Fibroblast of skin of scalp (primary cell): ENCODE measurements around the gene FBXL3. TPM values are rescaled to one million over a fixed set of nuclear protein-coding genes. Genes with fewer than 3 reads are reported as not detected.

Experiments used
- DNase-seq: peaks from one replicate; pipeline ENCODE4 v3.0.0-alpha.2; 2013
- polyA plus RNA-seq, 2 experiments: library from polyadenylated mRNA; unstranded; fragments of 120-200 nt; gene quantifications; one replicate each; pipeline ENCODE4 v1.2.1, GENCODE V29; 2013; ENCODE audit not compliant: insufficient read length in 2 of 2

FBXL3 gene, protein sequence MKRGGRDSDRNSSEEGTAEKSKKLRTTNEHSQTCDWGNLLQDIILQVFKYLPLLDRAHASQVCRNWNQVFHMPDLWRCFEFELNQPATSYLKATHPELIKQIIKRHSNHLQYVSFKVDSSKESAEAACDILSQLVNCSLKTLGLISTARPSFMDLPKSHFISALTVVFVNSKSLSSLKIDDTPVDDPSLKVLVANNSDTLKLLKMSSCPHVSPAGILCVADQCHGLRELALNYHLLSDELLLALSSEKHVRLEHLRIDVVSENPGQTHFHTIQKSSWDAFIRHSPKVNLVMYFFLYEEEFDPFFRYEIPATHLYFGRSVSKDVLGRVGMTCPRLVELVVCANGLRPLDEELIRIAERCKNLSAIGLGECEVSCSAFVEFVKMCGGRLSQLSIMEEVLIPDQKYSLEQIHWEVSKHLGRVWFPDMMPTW
- 33.7 TPM for polyA plus RNA-seq (2013, experiment 1 of 2; ENCODE audit: insufficient read length)
- polyA plus RNA-seq (2013, experiment 2 of 2; ENCODE audit: insufficient read length), result 37.4 TPM

DNA sequence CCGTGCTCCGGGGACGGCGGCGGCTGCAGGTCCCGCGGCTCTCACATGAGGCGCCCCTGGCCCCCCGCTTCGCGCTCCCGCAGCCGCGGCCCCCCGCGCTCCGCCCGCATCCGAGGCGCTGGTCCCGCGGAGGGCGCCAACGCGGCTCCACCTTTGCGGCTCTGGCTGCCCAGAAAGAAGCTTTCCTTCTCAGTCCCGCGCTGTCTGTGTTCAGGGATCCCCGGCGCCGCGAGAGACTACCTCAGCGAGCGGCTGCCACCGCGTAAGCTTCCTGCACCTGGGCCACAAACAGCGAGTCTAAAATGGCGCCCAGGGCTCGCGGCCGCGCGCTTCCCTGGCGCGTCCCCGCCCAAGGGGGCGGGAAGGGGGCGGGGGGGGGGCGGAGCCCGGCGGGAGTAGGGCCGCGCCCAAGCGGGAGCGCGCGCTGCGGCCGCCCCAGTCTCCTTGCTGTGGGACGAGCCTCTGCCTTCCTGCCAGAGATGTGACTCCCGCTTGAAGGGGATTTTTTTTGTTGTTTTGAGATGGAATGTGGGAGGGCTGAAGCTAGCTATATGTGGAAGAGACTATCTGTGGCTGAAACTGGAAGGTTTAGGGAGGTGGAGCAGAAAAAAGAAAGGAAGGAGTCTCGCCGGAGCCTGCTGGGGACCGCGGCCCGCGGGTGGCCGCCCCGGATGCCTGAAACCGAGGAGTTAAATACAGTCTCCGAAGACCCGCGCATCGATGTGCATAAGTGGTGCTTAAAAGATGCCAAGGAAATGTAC is at the start of gene FBXL3:
Gene FBXL3, minus strand, starts transcription at position 299 of the 761 bp plus-strand sequence. CDS start 5,299 bp downstream, outside the sequence.
- peak; percentile 96 for DNase-seq

DNA sequence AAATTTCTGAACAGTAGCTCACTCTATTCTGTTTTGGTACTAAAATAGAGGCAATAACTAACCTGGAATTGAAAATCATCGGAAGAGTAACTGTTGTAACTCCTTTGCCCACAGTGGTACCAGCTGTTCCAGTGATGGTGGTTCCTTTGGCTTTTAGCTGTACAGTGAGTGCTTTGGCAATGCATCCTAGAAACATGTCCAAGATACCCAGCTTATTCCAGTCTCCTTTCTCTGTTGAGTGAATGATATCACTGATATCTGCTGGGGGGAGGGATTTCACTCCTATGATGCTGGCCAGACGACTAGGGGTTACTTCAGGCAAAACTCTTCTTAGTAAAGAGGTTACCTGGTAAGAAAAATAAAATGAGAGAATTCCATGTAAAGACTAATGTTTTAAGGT is 40.6 kb upstream of the FBXL3 start:
- no peak for DNase-seq

DNA sequence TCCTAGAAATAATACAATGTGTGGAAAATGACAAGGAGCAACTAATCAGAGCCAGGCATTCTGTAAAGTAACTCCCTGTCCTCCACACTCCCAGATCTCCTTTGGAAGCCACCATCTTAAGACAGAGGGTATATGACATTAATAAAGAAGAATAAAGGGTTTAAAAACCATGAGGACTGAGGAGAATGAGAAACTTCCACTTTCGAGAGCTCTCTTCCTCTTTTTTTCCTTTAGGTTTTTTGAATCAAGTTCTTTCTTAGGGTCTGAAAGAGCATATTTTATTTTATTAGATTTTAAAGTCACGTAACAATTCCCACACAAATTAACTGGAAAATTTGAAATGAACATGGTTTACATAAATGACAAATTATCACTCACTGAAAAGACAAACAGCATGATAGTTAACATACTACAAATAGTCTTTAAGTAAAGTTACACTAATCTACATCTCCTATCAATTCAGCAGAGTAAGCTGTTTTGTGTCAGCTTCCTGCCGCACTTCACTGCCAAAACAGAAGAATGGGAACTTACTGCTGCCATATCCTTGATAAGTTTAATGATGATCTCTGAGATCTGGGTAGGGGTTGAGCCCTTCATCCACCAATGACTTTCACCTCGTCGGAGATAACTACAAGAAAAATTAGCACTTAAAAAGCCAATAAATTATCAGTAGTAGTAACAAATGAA is 38.6 kb upstream of the FBXL3 start:
- DNase-seq, result no peak

DNA sequence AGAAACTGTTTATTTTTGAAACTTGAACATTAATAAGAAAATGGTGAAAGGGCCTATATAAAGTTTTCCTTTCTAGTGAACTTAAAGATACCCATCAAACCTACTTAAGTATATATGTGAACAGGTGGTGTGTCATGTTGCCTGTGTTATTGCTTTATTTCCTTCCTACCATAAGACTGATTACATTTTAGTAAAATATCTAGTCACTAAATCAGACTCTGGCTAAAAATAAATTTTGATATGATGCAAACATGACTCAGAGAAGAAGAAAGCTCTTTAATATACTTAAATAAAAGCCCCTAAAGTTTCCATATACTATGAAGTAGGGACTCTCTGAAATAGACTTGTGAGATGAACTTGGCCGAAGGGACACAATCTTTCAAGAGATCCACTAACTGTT is 35.1 kb upstream of the FBXL3 start:
- no peak for DNase-seq

DNA sequence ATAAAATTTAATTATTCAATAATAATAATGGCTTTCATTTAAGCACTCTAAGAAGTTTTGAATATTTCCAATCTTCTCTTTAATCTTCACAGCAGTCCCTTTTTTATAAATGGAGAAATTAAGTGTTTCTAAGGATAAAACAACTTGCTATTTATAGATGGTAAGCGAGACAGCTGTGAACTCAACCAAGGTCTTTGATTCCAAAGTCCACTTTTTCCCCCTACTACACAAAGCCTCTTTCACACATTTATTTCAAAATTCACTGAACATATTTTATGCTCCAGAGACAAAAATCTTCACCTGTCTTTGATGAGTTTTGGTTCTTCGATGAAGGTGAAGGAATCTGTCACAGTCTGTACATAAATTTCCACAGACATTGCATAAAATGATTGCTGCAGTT is 34.4 kb upstream of the FBXL3 start:
- DNase-seq, result no peak

DNA sequence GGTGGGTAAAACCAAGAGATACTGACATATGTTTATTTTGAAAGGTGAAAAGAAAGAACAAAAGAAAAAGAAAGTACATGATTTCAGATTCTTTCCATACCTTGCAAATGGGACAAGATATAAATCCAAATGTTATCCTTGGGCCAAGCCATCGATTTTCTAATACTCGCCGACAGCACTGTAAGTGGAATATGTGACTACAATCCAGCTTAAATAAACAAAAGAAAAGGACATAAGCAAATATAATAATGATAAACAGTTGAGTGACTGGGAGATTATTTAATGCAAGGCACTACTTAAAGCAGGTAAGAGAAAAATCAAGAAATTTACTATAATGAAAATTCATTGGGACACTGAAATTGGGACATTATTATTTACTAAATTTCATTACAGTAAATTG is 29.9 kb upstream of the FBXL3 start:
- DNase-seq, result no peak

DNA sequence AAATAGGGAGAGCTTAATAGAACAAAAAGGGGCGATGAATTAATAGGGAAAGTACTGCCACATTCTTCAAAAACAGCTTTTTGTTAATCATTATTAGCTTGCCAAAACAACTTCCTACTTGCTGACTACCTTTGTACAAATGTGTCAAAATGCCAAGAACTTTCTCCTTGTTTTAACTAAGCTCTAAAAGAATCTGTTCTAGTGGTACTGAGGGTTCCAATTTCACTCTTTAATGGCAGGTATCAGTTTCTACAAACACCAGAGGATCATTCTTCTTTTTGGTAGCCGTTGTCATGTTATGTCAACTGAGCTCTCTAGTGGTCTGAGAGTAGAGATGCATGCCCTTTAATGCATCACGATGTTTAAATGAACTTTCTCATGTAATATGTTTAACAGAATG is 29.4 kb upstream of the FBXL3 start:
- DNase-seq, result no peak

DNA sequence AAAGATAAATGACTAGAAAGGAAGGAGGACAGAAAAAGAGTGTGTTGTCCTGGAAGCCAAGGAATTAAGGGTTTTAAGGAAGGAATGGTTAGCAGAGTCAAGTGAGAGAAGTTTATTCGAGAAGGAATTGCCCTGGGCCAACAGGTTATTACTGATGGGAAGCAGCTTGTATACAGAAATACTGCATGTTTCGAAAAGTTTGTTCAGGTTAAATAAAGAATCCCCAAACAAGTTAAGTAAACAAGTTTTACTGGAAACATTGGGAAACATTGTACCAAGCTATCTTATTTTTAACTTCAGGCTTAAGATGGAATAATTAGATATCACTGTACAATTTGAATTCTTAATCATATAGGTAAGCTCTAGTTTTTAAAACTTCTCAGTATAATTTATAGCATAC is 28.2 kb upstream of the FBXL3 start:
- no peak for DNase-seq

DNA sequence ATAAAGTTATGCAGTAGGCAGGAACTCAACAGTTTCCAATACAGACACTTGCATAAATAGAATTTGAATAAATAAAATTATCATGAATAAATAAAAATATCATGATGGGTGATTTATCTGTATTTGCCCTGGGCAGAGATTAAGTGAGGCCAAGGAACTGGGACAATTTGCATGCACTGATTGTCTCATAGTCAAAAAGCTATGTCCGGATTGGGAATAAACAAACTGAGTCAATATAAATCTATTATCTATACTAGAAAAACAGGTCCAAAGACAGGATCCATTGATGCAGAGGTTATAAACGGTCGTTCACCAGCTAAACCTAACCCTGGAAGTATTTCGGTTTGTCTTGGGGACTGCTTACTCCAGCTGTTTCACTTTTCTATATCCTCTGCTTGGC is 26.2 kb upstream of the FBXL3 start:
- no peak for DNase-seq

DNA sequence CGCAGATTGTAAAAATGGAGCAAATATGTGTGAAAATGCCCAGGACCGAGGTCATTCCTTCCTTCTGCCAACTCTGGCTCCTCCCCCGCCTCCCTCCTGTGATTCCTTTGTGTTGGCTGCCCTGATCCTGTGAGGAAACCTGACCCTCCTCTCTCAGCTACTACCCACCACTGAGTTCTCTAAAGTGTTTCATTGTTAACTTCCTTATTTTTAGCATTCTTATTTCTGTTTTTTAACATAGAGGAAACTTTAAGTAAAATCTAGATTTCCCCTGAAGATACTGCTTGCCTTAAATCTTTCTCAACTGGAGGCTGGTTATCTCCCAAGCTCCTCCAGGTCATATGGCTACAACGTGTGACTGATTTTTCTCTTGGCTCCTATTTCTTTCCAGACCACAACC is 21.7 kb upstream of the FBXL3 start:
- DNase-seq, result no peak

DNA sequence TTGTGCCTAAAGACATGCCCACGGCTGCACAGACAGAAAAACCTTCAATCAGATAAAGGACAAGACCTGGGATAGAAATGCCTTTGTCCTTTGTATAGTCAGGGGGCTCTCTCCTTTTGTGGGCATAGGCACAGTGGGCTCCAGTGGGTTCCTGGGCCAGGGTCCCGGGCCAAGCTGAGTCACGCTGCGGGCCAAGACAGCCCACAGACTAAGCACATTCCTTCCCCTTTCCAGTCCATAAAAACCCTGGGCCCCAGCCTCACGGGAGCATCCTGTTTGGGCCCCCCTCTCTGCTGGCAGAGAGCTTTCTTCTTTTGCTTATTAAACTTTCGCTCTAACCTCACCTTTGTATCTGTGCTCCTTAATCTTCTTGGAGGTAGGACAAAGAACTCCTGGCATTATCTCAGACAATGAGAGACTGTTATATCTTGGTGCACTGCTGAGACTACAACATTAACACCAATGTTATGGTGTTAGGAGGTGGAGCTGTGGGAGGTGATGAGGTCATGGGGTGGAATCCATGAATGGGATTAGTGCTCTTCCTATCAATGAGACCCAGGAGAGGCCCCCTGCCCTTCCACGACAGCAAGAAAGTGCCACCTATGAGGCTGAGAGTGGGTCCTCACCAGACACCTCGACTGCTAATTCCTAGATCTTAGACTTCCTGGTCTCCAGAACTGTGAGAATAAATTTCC is 20.8 kb upstream of the FBXL3 start:
- no peak for DNase-seq

DNA sequence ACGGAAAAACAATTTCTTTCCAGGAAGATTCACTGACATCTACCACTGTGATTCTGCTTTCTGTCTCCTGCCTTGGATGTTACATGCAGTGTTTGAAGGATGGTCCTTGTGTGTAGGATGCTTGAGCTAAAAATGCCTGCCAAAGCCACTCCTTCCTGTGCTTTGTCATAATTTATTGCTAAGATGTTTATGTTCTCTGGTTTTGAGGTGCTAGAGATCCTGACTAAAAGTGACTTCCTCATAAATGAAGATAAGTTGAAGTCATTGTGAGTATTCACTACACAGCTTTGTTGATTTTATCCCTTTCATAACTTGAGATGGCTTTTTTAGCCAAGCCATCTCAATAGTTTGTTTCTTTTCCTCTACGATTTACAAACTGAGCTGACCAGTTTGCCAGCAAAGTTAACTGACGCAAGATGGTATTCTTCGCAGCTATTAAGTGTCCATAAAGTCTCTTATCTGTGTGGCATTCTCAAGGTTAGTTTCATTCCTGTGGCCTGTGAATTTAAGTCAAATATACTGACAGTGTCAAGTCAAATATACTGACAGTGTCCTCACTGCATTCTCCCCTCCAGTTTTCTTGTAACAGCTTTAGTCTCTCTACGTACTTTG is 15.7 kb upstream of the FBXL3 start:
- DNase-seq, result no peak

DNA sequence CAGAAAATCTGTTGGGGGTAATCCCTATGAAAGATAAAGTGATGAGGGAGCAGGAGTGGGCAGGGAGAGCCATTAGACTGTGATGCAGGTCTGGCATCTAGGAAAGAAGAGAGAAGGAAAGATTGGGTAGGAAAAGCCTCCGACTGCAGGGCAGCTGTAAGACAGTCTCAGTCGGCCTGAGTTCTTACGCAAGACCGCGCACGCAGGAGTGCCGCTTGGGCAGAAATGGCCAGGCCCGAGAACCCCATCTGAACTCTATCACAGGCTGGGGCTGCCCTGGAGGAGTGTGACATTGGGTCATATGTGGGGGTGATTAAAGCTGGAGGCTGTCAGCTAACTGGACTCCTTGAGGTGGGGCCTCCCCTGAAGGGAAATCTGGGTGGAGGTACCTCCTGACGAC is 13.9 kb upstream of the FBXL3 start:
- no peak for DNase-seq

DNA sequence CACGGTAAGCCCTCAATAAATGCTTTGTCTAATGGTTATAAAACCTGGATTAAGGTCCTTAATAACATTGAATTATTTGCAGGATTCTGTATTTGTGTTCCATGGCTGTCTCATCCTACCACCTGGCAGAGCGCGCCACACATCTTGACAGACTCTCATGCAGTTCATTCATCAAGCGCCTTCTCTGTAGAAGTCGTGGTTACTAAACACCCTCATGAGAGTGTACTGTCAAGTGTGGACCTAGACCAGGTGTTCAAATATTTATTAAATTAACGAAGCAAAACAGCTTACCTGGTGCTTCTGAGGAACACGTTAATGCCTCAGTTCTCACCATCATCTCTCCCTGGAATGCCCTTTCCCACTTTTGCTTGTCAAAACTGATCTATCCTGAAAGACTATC is 13.1 kb upstream of the FBXL3 start:
- DNase-seq, result no peak

DNA sequence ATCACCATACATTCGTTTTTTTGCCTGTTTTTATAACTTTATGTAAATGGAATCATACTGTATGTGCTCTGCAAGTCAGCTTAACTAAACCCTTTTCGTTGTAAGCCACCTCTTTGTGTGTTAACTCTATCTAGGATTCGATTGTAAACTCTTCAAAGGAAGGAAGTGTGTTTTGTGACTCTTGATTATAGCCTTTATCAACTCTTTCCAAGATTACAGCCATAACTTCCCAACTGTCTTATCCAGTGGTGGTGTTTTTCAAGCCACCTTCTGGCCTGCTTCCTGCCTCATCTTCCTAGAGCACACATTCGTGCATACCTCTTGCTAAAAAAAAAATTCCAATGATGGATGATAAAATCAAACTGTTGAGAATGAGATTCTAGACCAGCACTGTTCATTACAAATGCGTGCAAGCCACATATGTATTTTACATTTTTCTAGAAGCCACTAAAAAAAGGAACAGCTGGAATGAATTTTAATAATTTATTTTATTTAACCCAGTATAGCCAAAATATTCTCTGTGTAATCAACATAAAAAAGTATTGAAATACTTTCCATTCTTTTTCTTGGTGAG is 12.0 kb upstream of the FBXL3 start:
- DNase-seq, result peak; percentile 70

DNA sequence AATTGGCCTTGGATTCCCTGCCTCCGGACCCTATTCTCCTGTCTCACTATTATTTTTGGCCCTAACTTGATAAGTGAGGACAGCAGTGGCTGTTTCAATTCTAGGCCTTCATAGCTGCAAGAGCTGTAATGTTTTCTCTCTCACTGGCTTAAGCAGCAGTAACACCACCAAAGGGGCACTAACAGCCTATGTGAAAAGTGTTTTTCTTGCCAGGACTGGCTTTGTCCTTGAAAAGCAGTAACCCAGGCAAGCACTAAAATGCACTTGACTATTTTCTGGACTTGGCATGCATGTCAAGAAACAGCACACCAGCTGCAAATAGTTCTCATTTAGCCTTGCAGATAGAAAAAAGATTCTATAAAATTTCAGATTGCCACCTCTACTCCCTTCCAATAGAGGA is 9.3 kb upstream of the FBXL3 start:
- DNase-seq, result no peak

DNA sequence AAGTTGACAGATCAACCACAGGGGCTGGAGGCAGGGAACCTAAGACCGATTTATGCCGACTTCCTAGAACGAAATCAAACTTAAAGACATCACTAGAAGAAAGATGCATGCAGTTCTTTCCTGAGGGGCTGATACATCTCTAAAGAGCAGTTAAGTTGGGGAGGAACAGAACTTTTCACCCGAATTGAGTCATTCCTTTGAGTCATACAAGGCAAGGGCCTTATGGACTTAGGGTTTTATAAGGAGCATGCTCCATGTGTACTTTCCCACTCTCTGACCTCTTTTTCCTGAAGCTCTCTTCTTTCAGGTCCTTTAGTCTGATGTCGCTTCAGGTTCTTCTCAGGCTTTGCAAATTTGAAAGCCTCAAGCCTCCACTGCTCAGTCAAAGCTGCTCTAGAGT is 7.9 kb upstream of the FBXL3 start:
- peak; percentile 37 for DNase-seq

DNA sequence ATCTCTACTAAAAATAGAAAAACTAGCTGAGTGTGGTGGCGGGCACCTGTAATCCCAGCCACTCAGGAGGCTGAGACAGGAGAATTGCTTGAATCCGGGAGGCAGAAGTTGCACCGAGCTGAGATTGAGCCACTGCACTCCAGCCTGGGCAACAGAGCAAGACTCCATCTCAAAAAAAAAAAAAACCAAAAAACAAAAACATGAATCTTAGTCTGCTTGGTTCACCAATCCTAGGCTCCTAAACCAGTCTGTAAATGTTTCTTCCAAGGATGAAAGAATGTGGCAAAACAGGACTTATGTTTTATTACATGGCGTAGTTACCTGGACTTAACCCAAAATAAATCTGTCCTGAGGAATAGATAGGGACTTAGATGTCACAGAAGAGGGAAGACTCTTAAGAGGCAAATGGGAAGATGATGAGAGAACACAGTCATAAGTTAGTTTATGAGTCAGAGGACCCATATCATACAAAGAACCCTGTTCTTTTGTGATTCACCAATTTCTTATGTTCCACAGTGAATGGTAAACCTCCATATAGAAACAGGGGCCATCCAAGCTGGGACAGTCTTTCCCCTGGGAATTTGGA is 6.9 kb upstream of the FBXL3 start:
- DNase-seq, result no peak

DNA sequence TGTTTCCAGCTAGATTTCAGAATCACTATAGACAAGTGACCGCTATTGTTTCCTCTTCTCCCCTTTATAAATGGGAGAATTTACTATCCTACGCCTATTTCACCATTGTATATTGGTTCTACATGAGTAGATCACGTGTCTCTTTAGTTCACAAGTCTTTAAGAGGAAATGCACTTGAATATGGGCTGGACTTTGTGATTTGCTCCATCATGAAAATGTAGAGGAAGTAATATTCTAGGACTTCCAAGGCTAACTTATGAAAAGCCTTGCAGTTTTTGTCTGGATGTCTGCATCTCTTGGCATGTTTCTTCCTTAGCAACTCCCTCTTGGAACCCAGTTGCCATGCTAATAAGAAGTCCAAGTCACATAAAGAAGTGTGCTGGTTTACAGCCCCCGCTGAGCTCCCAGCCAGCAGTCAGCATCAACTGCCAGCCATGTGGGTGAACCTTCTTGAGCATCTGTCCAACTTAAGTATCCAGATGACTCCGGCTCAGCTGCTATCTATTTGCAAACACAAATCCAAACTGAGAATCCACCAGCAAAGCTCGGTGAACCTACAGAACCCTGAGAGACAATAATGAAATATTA is 4.8 kb upstream of the FBXL3 start:
- no peak for DNase-seq

DNA sequence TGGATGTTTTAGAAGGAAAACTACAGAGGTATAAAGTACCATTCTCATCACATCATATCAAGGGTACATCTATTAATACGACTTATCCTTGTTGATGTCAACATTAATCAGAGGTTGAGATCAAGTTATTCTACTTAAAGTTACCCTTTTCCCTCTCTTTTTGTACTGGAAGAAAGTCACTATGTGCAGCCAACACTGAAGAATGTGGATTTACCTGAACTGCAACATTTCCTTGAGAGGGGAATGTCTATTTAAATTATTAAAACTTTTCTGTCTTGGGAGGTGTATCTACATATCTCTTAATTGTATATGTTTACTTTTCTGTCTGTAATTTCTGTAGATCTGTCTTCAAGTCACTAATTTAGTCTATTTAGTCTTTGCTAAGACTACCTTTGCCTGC is 2.5 kb upstream of the FBXL3 start:
- no peak for DNase-seq

DNA sequence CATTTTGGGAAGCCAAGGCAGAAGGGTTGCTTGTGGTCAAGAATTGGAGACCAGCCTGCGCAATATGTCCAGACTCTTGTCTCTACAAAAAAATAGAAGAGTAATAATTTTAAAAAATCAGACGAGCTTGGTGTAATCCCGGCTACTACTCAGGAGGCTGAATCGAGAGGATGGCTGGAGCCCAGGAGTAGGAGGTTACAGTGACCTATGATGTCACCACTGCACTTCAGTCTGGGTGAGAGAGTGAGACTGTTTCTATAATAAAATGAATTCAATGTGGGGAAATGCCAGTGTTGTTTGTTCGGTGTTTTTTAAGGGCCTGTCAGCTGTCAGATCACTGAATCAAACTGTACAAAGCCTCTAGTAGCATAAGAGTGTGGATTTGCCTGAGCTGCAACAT is 1.2 kb upstream of the FBXL3 start:
- DNase-seq, result peak; percentile 17
